Measurements from ENCODE around the gene CENATAC. TPM values are rescaled to one million over a fixed set of nuclear protein-coding genes. Genes with fewer than 3 reads are reported as not detected.

CENATAC gene
- total and polyA plus RNA-seq, 8 donors, result 9.1 to 86.2 (median 17.0) TPM

DNA sequence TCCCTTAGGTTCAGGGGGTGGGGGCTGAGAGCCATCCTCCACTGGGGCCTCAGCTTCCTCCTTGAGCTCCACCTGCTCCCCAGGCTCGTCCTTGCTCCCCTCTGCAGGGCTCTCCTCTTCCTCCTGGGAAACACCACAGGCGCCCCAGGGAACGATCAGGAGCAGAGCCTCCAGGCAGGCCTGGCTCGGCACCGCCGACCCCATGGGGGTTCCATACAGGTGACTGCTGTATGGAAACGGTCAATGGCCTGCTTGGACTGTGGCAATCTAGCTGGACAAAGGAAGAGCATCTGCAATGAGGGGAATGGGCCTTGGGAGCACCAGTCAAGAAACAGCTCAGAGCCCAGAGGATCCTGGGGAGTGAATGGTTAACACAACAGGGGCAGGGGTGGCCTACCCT is 51.1 kb downstream of the CENATAC start:
- FAIRE-seq, result no peak
- Histone ChIP-seq H3K27me3 (no peaks in the 10 kb centered on the region), H3K4me1 (no peaks in the 10 kb centered on the region), H3K9me3 (no peaks in the 10 kb centered on the region), H3K27ac (no peak overlapping the region), H3K4me3 (no peak overlapping the region), H3K36me3 (peaks cover 9 to 86% (median 52%) of the 10 kb centered on the region in 3 donors)
- 87 to 88% methylated on average over 7 of the region's 7 CpGs for WGBS, 2 donors
- TF ChIP-seq, protein P1, sequence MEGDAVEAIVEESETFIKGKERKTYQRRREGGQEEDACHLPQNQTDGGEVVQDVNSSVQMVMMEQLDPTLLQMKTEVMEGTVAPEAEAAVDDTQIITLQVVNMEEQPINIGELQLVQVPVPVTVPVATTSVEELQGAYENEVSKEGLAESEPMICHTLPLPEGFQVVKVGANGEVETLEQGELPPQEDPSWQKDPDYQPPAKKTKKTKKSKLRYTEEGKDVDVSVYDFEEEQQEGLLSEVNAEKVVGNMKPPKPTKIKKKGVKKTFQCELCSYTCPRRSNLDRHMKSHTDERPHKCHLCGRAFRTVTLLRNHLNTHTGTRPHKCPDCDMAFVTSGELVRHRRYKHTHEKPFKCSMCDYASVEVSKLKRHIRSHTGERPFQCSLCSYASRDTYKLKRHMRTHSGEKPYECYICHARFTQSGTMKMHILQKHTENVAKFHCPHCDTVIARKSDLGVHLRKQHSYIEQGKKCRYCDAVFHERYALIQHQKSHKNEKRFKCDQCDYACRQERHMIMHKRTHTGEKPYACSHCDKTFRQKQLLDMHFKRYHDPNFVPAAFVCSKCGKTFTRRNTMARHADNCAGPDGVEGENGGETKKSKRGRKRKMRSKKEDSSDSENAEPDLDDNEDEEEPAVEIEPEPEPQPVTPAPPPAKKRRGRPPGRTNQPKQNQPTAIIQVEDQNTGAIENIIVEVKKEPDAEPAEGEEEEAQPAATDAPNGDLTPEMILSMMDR (IDR thresholded peaks at IDR 0.05), result no peak
- ATAC-seq, result no peak
- peak in 1 of 6 donors; percentile 59 for DNase-seq
- intact Hi-C loops (cut with DNase I), result no loop called here

DNA sequence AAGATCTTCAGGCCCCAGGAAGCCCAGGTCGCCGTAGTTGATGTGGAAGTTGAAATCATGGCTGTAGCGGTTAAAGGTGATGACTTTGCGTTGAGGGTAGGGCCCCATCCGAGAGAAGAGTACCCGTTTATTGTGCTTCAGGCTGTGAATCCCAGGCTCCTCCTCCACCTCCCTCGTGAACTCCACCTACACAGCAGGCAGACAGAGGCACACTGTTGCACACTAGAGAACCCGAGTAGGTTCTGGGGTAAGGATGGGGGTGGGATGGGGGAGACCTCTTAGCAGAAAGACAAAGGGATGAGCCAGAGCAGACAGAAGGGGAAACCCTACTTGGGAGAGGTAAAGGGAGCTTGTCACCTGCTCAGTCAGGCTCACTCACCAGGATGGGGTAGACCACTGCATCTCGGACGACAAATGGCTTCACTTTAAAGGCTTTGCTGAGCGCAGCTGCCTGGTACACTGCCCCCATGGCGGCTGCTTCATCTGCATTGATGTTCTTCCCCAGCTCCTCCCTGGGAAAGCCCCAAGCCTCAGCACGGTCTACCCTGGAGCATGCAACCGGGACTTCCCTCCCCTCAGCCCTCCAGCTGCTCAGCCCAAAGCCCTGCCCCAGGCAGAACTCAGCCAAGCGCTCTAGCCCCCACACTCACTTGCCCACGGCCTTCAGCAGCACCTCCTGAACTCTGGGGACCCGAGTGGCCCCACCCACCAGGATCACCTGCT is 53.7 kb downstream of the CENATAC start:
- 74 to 76% methylated on average over 17 of the region's 17 CpGs for WGBS, 2 donors
- H3K27ac ChIP-seq, result no peak overlapping the region
- no peaks in the 10 kb centered on the region for H3K27me3 ChIP-seq
- peak in 1 of 6 donors; percentile 48 for DNase-seq
- intact Hi-C loops (cut with DNase I), result no loop called here
- H3K9me3 ChIP-seq, result no peaks in the 10 kb centered on the region
- no peak for FAIRE-seq
- peaks cover 7 to 73% (median 56%) of the 10 kb centered on the region in 3 donors for H3K36me3 ChIP-seq
- H3K4me3 ChIP-seq, result no peak overlapping the region
- TF ChIP-seq, protein P1 (IDR thresholded peaks at IDR 0.05), result no peak
- no peak for ATAC-seq
- peaks cover 0 to 11% (median 0%) of the 10 kb centered on the region in 3 donors for H3K4me1 ChIP-seq

DNA sequence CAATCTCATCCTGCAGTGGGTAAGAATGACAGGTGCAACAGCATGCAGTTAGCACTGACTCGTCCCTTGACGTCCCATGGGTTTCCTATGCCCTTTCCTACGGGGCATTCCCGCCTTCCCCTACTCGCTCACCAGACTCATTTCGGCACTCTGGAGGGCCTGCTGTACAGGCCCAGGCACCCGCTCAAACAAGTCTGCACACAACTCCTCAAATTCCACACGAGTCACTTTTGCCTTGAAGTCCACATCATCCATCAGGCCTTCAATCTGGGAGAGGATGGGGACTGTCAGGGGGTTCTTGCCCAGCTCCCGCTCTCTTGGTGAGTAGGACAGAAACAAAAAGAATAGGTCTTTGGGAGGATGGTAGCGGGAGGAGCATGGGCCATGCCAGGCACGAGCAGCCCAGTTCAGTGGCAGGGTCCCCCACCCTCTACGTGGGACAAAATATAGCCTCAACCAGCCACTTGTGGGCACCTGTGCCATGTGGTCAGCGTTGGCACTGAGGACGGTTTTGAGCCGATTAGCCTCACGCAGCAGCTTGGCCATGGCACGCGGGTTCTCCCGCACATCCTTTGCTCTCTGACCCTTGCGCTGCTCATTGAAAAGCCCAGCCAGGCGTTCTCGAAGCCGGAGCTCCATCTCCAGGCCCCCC is 54.4 kb downstream of the CENATAC start:
- WGBS, 2 donors, result 77 to 81% methylated on average over 23 of the region's 23 CpGs
- Histone ChIP-seq H3K27ac (no peak overlapping the region), H3K27me3 (no peaks in the 10 kb centered on the region), H3K4me1 (peaks cover 0 to 11% (median 0%) of the 10 kb centered on the region in 3 donors), H3K4me3 (no peak overlapping the region), H3K36me3 (peaks cover 7 to 67% (median 54%) of the 10 kb centered on the region in 3 donors), H3K9me3 (no peaks in the 10 kb centered on the region)
- intact Hi-C loops (cut with DNase I), result no loop called here
- DNase-seq (peak in 1 of 6 donors; percentile 26), FAIRE-seq (no peak), ATAC-seq (no peak)
- TF ChIP-seq, protein P1 (IDR thresholded peaks at IDR 0.05), result no peak

DNA sequence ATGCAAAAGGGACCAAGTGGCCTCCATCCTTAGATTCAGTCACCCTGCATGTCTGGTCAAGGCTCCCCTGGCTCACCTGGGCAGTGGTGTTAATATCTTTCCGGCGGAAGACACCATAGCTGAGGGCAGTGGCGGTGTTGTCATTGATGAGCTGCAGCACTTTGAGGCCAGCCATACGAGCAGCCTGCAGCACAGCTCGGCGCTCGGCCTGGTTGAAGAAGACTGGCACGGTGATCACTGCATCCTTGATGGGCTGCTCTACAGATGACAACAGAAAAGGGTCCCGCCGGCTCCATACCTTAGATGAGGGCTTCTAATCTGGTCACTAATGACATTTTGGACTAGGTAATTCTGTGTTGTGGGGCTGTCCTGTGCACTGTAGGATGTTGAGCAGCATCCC is 56.5 kb downstream of the CENATAC start:
- Histone ChIP-seq H3K9me3 (no peaks in the 10 kb centered on the region), H3K36me3 (peaks cover 7 to 45% (median 33%) of the 10 kb centered on the region in 3 donors), H3K4me1 (peaks cover 0 to 16% (median 0%) of the 10 kb centered on the region in 3 donors), H3K27me3 (no peaks in the 10 kb centered on the region), H3K27ac (no peak overlapping the region), H3K4me3 (no peak overlapping the region)
- WGBS, 2 donors, result 63 to 66% methylated on average over 10 of the region's 10 CpGs
- no peak for FAIRE-seq
- peak in 1 of 6 donors; percentile 30 for DNase-seq
- TF ChIP-seq, protein P1 (IDR thresholded peaks at IDR 0.05), result no peak
- intact Hi-C loops (cut with DNase I), result no loop called here
- no peak for ATAC-seq

All from pancreas (tissue), 10 donors.